Anterior cingulate cortex (tissue), 58 donors: ENCODE results near the gene ELF2.
"Not testable (repeated sequence)": the region's sequence is repeated elsewhere in the genome, so short reads cannot be mapped to it uniquely, and the experiment has no call there.

Source experiments
- DNase-seq, 58 donors: peaks; one replicate each; lab custom pipeline; 2025; lab: John Stamatoyannopoulos, UW

ELF2 gene

DNA sequence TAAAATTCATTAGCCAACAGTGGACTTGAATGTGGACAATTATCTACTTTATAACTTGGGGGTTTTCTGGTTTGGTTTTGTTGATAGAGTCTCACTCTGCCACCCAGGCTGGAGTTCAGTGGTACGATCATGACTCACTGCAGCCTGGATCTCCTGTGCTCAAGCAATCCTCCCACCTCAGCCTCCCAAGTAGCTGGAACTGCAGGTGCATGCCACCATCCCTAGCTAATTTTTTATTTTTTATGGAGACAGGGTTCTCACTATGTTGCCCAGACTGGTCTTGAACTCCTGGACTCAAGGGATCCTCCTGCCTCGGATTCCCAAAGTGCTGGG is 12.4 kb upstream of the ELF2 start:
- no peak for DNase-seq

DNA sequence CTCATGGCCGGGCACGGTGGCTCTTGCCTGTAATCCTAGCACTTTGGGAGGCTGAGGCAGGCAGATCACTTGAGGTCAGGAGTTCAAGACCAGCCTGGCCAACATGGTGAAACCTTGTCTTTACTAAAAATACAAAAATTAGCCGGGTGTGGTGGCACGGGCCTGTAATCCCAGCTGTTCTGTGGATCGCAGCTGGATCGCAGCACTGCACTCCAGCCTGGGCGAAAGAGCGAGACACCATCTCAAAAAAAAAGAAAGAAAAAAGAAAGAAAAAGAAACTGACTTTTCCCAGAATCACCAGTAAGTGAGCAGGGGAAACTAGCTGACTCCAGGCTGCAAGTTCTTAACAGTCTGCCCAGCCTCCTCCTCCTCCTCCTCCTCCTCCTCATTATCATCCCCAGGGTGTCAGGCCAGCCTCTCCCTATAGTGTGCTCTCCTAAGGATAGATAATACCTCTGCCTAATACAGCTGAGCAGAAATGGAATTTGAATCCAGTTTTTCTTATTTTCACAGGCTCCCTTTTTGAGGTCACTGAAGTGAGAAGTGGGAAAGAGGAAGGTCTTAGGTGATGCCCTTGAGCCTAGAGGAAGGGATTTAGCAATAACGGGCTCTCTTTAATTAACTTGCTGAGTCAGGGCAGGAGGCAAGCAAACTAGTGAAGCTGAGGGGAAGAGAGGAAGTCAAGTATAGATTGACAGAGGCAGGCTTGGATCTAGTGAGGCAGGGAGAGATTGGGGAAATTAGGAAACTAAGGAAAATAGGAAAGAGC is 11.8 kb upstream of the ELF2 start:
- DNase-seq = peak in 2 of 58 donors; percentile 1

DNA sequence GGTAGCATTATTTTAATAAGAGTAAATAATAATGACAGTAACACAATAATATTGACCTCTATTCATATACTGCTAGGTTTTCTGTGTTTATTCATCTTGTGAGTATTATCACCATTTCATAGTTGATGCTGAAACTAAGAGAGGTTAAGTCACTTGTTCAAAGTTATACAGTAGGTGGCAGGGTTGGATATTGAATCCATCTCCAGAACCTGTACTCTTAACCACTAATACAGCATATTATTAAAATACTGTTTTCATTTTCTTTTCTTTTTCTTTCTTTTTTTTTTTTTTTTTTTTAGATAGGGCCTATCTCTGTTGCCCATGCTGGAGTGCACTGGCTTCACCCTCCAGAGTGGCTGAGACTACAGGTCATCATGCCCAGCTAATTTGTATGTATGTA is 7.1 kb upstream of the ELF2 start:
- DNase-seq = no peak

DNA sequence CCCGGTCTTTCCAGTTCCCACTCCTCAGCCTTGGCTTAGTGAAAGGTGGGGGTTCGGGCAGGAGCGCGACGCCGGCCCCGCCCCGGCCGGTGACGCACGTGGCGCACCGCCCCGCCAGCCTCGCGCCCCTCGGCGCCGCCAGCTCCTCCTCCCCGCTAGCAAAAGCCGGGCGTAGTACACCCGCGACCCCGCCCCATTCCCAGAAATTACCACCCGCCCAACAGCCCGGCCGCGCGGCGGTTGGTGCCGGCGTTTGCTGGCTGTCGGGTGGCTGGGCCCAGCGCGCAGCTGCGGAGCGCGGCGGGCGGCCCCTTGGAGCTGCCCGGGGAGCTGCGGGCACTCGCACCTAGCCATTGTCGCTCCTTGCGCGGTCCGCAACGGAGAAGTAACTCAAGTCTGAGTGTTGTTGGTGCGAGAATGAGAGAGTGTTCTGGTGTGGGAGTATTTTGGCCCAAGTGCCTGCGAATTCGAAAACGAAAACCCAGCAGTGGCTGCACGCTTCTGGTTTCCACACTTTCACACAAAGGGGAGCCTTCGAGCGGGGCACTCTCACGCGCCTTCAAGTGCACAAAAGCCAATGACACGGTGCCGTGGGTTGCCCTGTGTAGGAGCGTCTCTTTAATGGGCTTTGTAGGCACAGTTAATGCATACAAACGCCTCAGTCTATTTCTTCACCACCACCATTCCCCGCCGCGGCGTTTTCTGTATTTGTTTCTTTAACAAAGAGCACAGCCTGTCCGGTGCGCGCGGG is 1.0 kb upstream of the ELF2 start:
- DNase-seq = peak; percentile 41 to 95 (median 90)

DNA sequence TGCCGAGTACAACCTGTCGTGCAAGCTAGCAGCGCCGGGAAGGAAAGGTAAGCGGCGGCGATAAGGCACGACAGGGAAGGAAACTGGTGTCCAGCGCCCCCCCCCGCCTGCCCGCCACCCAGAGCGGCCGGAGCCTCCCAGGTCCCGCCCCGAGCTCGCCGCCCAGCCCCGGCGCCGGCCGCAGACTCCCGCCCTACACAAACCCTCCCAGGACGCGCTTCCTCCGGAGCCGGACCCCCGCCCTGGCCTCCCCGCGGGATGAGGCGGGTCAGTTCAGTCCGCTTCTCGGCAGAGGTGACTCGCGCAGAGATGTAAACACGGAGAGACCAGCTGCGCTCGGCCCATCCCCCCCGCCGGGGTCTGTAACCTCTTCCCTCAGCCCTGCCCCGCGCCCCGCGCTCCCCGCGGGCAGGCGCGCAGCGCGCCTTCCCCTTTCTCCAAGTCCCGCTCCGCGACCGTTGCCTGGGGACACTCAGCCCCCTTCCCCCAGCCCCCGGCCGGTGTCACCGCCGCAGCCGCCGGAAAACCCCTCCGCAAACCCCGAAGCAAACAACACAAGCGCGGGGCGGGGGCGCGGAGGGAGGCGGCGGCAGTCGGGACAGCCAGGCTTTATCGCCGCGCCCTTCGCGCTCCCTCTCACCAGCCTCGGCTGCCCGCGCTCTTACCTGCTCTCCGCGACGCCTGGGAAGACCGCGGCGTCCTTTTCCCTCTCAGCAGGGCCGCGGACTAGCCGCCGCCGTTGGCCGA is 543 bp downstream of the ELF2 start:
- peak in 57 of 58 donors; percentile 28 to 90 (median 67) for DNase-seq

DNA sequence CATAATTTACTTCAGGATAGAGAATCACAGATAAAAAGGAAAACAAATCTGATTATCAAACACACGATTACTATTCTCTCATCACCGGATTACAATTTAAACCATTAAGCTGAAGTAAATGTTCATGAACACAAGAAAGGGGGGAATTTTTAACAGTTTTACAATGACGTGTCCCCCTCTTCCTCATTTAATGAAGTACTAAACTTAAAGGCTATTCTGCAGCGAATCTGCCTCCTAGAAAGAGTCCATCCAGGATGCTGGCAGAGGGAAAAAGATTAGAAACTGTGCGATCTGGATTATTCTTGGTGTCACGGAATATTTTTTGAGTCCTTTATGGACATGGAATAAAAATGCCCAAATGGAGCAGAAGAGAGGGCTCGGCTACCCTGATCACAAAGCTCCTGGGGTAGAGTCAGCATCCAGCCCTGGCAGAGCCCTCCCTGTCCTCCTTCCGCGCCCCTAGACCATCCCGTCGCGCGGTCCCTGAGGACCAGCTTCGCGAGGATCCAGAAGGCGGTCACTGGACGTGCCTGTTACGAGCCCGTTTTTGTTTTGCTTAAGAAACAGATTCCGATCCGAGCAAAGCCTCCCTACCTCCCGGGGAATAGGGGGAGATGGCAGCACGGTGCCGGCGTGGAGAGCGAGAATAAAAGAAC is 1.2 kb downstream of the ELF2 start:
- DNase-seq = peak in 13 of 58 donors; percentile 24 to 61 (median 44)

DNA sequence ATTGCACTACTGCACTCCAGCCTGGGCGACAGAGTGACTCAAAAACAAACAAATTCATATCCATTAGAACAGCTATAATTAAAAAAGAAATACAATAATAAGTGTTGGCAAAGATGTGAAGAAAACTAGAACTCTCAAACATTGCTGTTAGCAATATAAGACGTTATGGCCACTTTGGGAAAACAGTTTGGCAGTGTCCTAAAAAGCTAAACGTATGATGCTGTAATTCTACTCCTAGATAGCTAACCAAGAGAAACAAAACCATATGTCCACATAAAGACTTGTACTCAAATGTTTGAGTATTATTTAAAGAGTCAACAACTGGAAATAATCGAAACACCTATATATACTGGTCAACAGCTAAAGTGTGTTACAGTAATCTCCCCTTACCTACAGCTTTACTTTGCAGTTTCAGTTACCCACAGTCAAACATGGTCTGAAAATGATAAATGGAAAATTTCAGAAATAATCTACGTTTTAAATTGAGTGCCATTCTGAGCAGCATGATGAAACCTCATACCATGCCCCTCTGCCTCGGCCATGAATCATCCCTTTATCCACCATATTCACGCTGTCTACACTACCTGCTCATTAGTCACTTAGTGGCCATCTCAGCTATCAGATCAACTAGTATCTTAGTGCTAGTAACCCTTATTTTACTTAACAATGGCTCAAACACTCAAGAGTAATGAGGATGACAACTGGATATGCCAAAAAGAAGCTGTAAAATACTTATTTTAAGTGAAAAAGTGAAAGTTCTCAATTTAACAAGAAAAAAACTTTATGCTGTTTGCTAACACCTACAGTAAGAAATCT is 4.9 kb downstream of the ELF2 start:
- DNase-seq = no peak

DNA sequence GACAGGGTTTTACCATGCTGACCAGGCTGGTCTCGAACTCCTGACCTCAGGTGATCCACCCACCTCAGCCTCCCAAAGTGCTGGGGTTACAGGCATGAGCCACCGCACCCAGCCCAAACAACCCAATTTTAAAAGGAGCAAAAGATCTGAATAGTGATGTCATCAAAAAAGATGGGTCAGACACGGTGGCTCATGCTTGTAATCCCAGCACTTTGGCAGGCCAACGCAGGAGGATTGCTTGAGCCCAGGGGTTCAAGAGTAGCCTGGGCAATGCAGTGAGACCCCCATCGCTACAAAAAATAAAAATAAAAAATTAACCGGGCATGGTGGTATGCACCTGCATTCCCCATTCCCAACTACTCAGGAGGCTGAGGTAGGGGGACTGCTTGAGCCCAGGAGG is 6.1 kb downstream of the ELF2 start:
- no peak for DNase-seq

DNA sequence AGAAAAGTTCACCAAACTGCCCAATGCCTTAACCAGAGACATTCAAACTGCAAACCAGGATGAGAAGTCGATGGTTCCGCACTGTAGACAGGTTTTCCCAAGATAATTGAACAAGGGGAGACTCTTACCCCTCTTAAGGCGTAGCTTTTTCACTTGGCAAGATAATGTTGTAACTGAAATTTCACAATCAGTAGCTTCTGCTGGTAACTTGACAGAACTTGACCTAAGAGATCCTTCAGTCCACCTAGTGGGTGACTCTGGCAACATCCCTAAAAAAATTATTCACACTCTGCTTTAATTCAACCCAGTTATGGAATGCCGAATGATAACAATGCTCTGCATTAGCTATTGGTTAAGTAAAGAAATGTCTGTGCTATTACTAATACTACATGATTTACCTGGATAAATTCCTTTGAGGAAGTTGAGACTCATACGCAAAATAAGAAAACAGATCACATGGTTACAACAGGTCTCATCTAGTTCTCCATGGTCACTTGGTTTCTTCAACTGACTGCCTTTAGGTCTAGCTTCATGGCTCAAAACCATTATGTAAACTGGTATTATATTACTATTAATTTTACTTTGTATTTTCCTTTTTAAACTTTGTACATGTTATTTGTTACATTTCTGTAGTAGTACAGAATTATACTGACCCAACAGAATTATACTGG is 9.1 kb downstream of the ELF2 start:
- no peak for DNase-seq

DNA sequence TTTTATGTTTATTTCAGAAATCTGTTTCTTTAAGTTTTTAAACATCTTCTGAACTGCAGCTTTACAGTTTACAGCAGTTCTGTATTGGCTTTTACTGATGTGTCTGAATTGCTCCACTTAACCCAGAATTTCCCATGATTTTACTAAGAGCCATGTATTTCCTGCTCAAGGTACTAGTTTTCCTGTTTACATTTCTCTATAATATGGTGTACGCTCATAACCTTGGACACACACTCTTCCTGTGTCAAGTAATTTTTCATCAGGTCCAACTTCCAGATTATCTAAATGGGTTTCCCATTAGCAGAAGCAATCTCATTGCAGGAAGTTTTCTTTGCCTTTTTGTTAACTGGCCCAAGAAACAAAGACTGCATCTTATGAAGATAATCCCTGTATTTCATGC is 12.3 kb downstream of the ELF2 start:
- no peak for DNase-seq

DNA sequence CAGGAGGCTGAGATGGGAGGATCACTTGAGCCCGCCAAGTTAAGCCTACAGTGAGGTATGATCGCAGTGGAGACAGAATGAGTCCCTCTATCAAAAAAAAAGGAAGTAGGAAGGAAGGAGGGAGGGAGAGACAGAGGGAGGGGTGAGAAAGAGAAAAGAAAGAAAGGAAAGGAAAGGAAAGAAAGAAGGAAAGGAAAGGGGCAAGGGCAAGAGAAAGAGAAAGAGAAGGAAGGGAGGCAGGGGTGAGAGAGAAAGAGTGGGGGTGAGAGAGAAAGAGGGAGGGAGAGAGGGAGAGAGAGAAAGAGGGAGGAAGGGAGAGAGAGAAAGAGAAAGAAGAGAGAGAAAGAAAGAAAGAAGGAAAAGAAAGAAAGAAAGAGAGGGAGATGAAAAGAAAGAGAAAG is 13.2 kb downstream of the ELF2 start:
- no peak for DNase-seq

DNA sequence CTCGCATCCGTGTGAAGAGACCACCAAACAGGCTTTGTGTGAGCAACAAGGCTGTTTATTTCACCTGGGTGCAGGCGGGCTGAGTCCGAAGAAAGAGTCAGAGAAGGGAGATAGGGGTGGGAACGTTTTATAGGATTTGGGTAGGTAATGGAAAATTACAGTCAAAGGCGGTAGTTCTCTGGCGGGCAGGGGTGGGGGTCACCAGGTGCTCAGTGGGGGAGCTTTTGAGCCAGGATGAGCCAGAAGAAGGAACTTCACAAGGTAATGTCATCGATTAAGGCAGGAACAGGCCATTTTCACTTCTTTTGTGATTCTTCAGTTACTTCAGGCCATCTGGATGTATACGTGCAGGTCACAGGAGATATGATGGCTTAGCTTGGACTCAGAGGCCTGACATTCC is 19.0 kb downstream of the ELF2 start:
- not testable (repeated sequence) for DNase-seq

DNA sequence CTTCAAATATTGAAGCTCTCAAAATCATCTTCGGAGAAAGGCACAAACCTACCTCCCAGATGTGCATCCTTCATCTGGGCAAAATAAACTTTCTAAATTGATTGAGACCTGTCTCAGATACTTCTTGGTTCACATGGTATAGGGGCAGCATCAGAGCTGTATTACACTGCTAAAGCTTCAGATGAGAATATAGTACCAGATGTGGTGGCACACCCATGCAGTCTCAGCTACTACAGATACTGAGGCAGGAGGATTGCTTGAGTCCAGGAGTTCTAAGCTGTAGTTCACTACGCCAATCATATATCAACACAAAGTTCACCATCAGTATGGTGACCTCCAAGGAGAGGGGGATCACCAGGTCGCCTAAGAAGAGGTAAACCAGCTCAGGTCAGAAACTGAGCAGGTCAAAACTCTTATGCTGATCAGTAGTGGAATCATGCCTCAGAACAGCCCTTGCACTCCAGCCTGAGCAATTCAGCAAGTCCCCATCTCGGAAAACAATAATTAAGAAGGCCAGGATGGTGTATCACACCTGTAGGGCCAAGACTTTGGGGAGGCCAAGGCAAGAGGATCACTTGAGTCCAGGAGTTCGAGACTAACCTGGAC is 22.0 kb downstream of the ELF2 start:
- DNase-seq = no peak

DNA sequence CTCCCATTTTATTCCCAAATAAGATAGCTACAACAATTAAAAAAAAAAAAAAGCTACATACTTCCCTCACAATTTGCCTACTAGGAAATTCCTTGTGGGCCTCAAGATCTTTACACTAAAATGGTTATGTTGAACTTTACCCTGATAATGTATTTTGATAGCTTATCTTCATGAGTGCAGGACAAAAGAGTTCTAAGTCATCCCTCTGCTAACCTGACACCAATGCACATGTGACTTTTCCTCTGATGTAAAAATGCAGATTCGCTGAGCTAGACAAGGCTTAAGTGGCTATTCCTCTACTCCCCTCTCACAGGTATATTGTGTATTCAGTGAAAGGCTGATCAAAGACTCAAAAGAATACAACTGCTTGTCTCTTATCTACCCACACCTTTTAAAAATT is 22.5 kb downstream of the ELF2 start:
- no peak for DNase-seq

DNA sequence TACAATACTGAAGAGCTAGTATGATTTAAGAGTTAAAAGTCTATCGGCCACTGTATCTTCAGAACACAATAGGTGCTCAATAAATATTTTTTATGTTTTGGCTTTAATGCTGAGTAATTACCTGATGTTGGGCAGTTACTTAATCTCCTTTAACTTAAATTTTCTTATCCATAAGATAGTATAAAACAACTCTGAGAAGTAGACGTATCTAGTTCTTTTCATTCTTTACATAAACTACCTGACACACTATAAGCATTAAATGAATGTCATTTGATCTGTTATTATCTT is 22.9 kb downstream of the ELF2 start:
- DNase-seq = no peak

DNA sequence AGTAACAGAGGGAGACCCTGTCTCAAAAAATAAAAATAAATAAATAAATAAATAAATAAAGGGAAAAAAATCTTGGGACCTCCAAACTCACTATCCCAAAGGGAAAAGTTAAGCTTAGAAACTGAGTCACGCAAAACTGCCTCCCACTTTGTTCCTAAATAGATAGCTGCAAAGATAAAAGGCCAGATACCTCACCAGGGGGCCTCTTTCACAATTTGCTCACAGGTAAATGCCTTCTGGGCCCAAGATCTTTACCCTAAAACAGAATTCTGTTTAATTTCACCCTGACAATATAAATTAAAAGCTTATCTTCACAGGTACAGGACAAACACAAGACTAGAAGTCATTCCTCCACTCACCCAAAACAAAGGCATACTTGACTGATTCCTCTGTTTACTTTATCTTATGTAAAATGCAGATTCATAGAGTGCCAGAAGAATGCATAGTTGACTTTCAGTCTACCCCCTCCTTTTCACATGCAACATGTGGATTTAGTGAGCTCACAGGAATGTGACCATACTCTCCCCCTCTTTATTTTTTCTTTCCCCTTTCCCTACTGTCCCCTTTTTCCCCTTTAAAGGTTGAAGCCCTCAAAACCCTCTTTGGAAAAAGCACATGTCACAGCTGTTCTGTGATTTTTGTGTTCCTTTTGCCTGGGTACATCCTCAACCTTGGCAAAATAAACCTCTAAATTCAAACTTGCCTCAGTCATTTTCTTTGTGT is 23.4 kb downstream of the ELF2 start:
- no peak for DNase-seq

DNA sequence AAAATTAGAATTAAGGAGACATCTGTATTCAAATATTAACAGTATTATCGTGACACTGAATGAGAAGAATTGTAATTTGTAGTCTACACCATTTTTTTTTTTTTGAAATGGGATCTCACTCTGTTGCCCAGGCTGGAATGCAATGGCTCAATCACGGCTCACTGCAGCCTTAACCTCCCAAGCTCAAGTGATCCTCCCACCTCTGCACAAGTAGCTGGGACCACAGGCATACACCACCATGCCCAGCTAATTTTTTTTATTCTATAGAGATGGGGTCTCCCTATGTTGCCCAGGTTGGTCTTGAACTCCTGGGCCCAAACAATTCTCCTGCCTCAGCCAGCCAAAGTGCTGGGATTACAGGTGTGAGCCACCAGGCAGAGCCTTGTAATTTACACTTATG is 24.8 kb downstream of the ELF2 start:
- no peak for DNase-seq

DNA sequence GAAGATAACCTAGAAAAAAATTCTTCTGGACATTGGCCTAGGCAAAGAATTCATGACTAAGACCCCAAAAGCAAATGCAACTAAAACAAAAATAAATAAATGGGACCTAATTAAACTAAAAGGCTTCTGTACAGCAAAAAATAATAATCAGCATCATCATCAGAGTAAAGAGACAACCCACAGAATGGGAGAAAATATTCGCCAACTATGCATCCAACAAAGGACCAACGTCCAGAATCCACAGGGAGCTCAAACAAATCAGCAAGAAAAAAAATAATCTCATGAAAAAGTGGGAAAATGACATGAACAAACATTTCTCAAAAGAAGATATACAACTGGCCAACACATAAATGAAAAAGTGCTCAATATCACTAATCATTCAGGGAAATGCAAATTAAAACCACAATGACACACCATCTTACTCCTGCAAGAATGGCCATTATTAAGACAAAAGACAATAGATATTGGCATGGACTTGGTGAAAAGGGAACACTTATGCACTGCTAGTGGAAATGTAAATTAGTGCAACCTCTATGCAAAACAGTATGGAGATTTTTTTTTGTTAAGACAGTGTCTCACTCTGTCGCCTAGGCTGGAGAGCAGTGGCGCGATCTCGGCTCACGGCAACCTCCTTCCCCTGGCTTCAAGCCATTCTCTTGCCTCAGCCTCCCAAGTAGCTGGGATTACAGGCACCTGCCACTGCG is 29.9 kb downstream of the ELF2 start:
- no peak for DNase-seq
